IMR-90 (cell line): ENCODE measurements around the gene NDUFB4. TPM values are rescaled to one million over a fixed set of nuclear protein-coding genes. Genes with fewer than 3 reads are reported as not detected.

ENCODE experiments used
- ATAC-seq: fragments of 200-7000 bp; cut with Tn5 transposase; 2 replicates; pipeline ENCODE4 v1.9.1; 2020; ENCODE audit warnings: low read depth, mild to moderate bottlenecking, moderate library complexity
- BruUV-seq: library from RNA; stranded (reverse); fragments of 400-500 nt; replicated peaks from 2 replicates; lab custom pipeline; 2021; lab: Mats Ljungman, UMichigan
- CTCF ChIA-PET: fragments of 300-600 bp; formaldehyde crosslinking; extraction: SDS; loops from one replicate; lab custom pipeline; 2021; ENCODE audit warnings: antibody characterized with exemption; lab: Yijun Ruan, JAX
- POLR2A ChIA-PET: fragments of 300-600 bp; sonication (Branson Sonifier 250); formaldehyde crosslinking; loops from one replicate; lab custom pipeline; 2022; ENCODE audit warnings: antibody characterized with exemption; ENCODE audit not compliant: unreplicated experiment; lab: Charles Lee
- DNase-seq: peaks from one replicate; pipeline ENCODE4 v3.0.0; 2013
- H2AFZ ChIP-seq: replicated peaks from 2 replicates; pipeline ENCODE3; 2013; ENCODE audit warnings: low read length, mild to moderate bottlenecking; ENCODE audit not compliant: poor library complexity
- H2AK5ac ChIP-seq: 2 replicates; pipeline ENCODE4 v1.6.1; 2013; ENCODE audit warnings: low read depth, low read length, inconsistent platforms
- H2AK9ac ChIP-seq: replicated peaks from 2 replicates; pipeline ENCODE3; 2013; ENCODE audit warnings: mild to moderate bottlenecking, low read depth, low read length, moderate library complexity; ENCODE audit not compliant: poor library complexity
- H2BK120ac ChIP-seq: 2 replicates; pipeline ENCODE4 v1.6.1; 2013; ENCODE audit warnings: low read depth, low read length, inconsistent platforms
- H2BK15ac ChIP-seq: 3 replicates; pipeline ENCODE4 v1.6.1; 2013; ENCODE audit warnings: low read depth, low read length, inconsistent platforms
- H2BK20ac ChIP-seq: 2 replicates; pipeline ENCODE4 v1.6.1; 2013; ENCODE audit warnings: low read depth, mild to moderate bottlenecking, inconsistent platforms, low read length, moderate library complexity
- H2BK5ac ChIP-seq: 2 replicates; pipeline ENCODE4 v1.6.1; 2013; ENCODE audit warnings: mild to moderate bottlenecking, low read depth, low read length, inconsistent platforms; ENCODE audit not compliant: poor library complexity, severe bottlenecking
- H3K14ac ChIP-seq: replicated peaks from 2 replicates; pipeline ENCODE4 v1.6.1; 2013; ENCODE audit warnings: low read depth, low read length, inconsistent platforms
- H3K18ac ChIP-seq: 2 replicates; pipeline ENCODE4 v1.6.1; 2013; ENCODE audit warnings: low read depth, low read length, control low read depth
- H3K23ac ChIP-seq: 2 replicates; pipeline ENCODE4 v1.6.1; 2013; ENCODE audit warnings: low read depth, low read length, inconsistent platforms
- H3K27ac ChIP-seq: 2 replicates; pipeline ENCODE4 v1.5.1; 2013; ENCODE audit warnings: mild to moderate bottlenecking, control low read depth, low read length; ENCODE audit not compliant: insufficient read depth
- H3K27me3 ChIP-seq: 2 replicates; pipeline ENCODE4 v1.6.1; 2013; ENCODE audit warnings: low read length; ENCODE audit not compliant: control insufficient read depth, insufficient read depth
- H3K36me3 ChIP-seq: 2 replicates; pipeline ENCODE4 v1.6.1; 2013; ENCODE audit warnings: low read length, mixed read lengths; ENCODE audit not compliant: control insufficient read depth, insufficient read depth
- H3K4ac ChIP-seq: 2 replicates; pipeline ENCODE4 v1.6.1; 2013; ENCODE audit warnings: low read depth, low read length, inconsistent platforms
- H3K4me1 ChIP-seq: 2 replicates; pipeline ENCODE4 v1.6.1; 2013; ENCODE audit warnings: low read length, mixed read lengths; ENCODE audit not compliant: control insufficient read depth, insufficient read depth
- H3K4me2 ChIP-seq: 2 replicates; pipeline ENCODE4 v1.6.1; 2013; ENCODE audit warnings: low read depth, mild to moderate bottlenecking, control low read depth, low read length, moderate library complexity
- H3K4me3 ChIP-seq: 2 replicates; pipeline ENCODE4 v1.5.1; 2013; ENCODE audit warnings: low read depth, mild to moderate bottlenecking, control low read depth, low read length, moderate library complexity; ENCODE audit not compliant: insufficient read depth
- H3K56ac ChIP-seq: 2 replicates; pipeline ENCODE4 v1.6.1; 2013; ENCODE audit warnings: low read length, inconsistent platforms; ENCODE audit not compliant: insufficient read depth; ENCODE audit errors: extremely low read depth
- H3K79me1 ChIP-seq, 2 experiments: 2 replicates each; pipeline ENCODE4 v1.6.1; 2013; ENCODE audit warnings: low read length in 2 of 2, inconsistent platforms in 1 of 2, low read depth in 1 of 2
- H3K9ac ChIP-seq: 2 replicates; pipeline ENCODE4 v1.6.1; 2013; ENCODE audit warnings: low read depth, low read length, control low read depth
- H3K9me1 ChIP-seq: 2 replicates; pipeline ENCODE4 v1.6.1; 2013; ENCODE audit warnings: low read length, inconsistent platforms; ENCODE audit not compliant: insufficient read depth
- H3K9me3 ChIP-seq: 2 replicates; pipeline ENCODE4 v1.6.1; 2013; ENCODE audit warnings: low read length; ENCODE audit not compliant: control insufficient read depth, insufficient read depth
- H4K20me1 ChIP-seq: 2 replicates; pipeline ENCODE4 v1.6.1; 2013; ENCODE audit warnings: low read length, inconsistent platforms; ENCODE audit not compliant: insufficient read depth
- H4K5ac ChIP-seq: 2 replicates; pipeline ENCODE4 v1.6.1; 2013; ENCODE audit warnings: mild to moderate bottlenecking, low read depth, low read length, control low read depth
- H4K8ac ChIP-seq, 2 experiments: 2 replicates each; pipeline ENCODE4 v1.6.1; 2013; ENCODE audit warnings: low read depth in 2 of 2, low read length in 2 of 2, control low read depth in 1 of 2, inconsistent platforms in 1 of 2
- H4K91ac ChIP-seq: 2 replicates; pipeline ENCODE4 v1.6.1; 2013; ENCODE audit warnings: low read depth, low read length, inconsistent platforms; ENCODE audit not compliant: insufficient read depth
- CTCF ChIP-seq: conservative IDR thresholded peaks from 2 replicates; pipeline ENCODE4 v1.5.1; 2012; ENCODE audit warnings: mild to moderate bottlenecking, low read depth, low read length, improper control_type of control experiment
- FOS ChIP-seq: fragments of 150-350 bp; IDR thresholded peaks from 2 replicates; pipeline ENCODE4 v1.6.1; 2016; ENCODE audit warnings: low read depth, low read length
- MXI1 ChIP-seq: IDR thresholded peaks from 2 replicates; pipeline ENCODE4 v1.6.1; 2012; ENCODE audit warnings: low read depth, mild to moderate bottlenecking, low read length, moderate library complexity, borderline replicate concordance
- RFX5 ChIP-seq: IDR thresholded peaks from 2 replicates; pipeline ENCODE4 v1.8.0; 2012; ENCODE audit warnings: low read depth, mild to moderate bottlenecking, low read length, moderate library complexity
- SMC3 ChIP-seq: fragments of 150-350 bp; IDR thresholded peaks from 2 replicates; pipeline ENCODE4 v1.6.1; 2016; ENCODE audit warnings: low read depth, mild to moderate bottlenecking, antibody characterized with exemption, low read length, moderate library complexity
- USF2 ChIP-seq: fragments of 150-350 bp; IDR thresholded peaks from 2 replicates; pipeline ENCODE4 v1.6.1; 2017; ENCODE audit warnings: mild to moderate bottlenecking, antibody characterized with exemption, low read length, low read depth
- WGBS, 2 experiments: methylation state at CpG; one replicate each; pipeline versions ENCODE4 v1.1.5 to v1.1.7; 2013; ENCODE audit warnings: missing lambda C conversion rate in 2 of 2; ENCODE audit not compliant: insufficient read length in 1 of 2; ENCODE audit errors: extremely low coverage in 2 of 2; 5-methylcytosine and 5-hydroxymethylcytosine counted together
- dilution Hi-C: fragments of 300-500 bp; cut with HindIII; formaldehyde crosslinking; loops from one replicate; pipeline ENCODE4 v1.14.3; 2018; ENCODE audit warnings: low sequenced_read_pairs; ENCODE audit not compliant: unreplicated experiment
- in situ Hi-C: fragments of 300-500 bp; cut with MboI; formaldehyde crosslinking; loops from 3 replicates; pipeline ENCODE4 v1.14.3; 2019; ENCODE audit warnings: low sequenced_read_pairs, inconsistent platforms, mixed read lengths
- intact Hi-C: fragments of 100-400 bp; cut with micrococcal nuclease; formaldehyde crosslinking; loops from 2 replicates; pipeline ENCODE4 v1.10.0; 2022
- polyA plus RNA-seq, 3 experiments: library from polyadenylated mRNA; depleted of rRNA; stranded (reverse); fragments of >200 nt; gene quantifications; 2 replicates each; pipeline ENCODE4 v1.2.3, GENCODE V29; 2012; ENCODE audit warnings: low replicate concordance in 1 of 3
- total RNA-seq: library from RNA; depleted of rRNA; stranded (reverse); fragments of >200 nt; gene quantifications from 2 replicates; pipeline ENCODE4 v1.2.3, GENCODE V29; 2012

NDUFB4 gene
- total and polyA plus RNA-seq, 2 of the 4 experiments (the other 2 are of a cell fraction), result 53.9 to 278 TPM

GRCh38 chr3:120597445-120598049, 1.4 kb downstream of the NDUFB4 start:
- H3K14ac ChIP-seq, result no peak overlapping the region
- H2AK9ac ChIP-seq, result no peak overlapping the region
- no peak overlapping the region for H2AFZ ChIP-seq
- H3K23ac ChIP-seq, result peak overlapping the region; percentile 43; the same call in 1 of the 2 replicates
- peak overlapping the region; percentile 77 for H3K4me2 ChIP-seq
- dilution Hi-C loops, result no loop called here
- ChIA-PET CTCF (interaction anchor here (0.6 to 1.1 kb wide), 3 partner anchors 36 to 273 kb away, joined by 3 to 5 read pairs (median 3); no protein-coding TSS in a partner anchor), POLR2A (no interaction called here)
- in situ Hi-C loops, result loop anchor here (10.0 kb wide), 1 partner anchor 197 kb away; no protein-coding TSS in a partner anchor
- no peak overlapping the region for H2BK5ac ChIP-seq
- no peak overlapping the region for H3K18ac ChIP-seq
- WGBS, 2 experiments, result 40% methylated on average over 1 of the region's 1 CpG; no CpG with 5 or more reads in 1 of the 2 experiments
- no peak overlapping the region; the same call in 1 of the 2 replicates for H3K4me3 ChIP-seq
- no peak overlapping the region for H2BK20ac ChIP-seq
- ATAC-seq (no peak), DNase-seq (no peak)
- H2BK15ac ChIP-seq, result no peak overlapping the region
- H3K4me1 ChIP-seq, result no peaks in the 10 kb centered on the region
- H4K5ac ChIP-seq, result no peak overlapping the region
- H4K20me1 ChIP-seq, result peaks cover 3% of the 10 kb centered on the region; the same call in 1 of the 2 replicates
- H3K4ac ChIP-seq, result no peak overlapping the region
- H3K9me1 ChIP-seq, result peaks cover 3% of the 10 kb centered on the region; the same call in 1 of the 2 replicates
- peaks cover 13% of the 10 kb centered on the region for H3K36me3 ChIP-seq
- H3K27ac ChIP-seq, result no peak overlapping the region
- TF ChIP-seq MXI1, result no peak
- TF ChIP-seq CTCF, result no peak
- TF ChIP-seq SMC3, result no peak
- no peak for TF ChIP-seq RFX5
- no peak for TF ChIP-seq FOS
- TF ChIP-seq USF2, result no peak
- H3K27me3 ChIP-seq, result no peaks in the 10 kb centered on the region
- no peaks in the 10 kb centered on the region for H3K9me3 ChIP-seq
- H4K91ac ChIP-seq, result no peak overlapping the region
- BruUV-seq, result TSS peak; percentile 57
- intact Hi-C loops, result loop anchor here (2.0 to 10.0 kb wide), 3 partner anchors 90 to 197 kb away; partner anchors contain the start of genes GTF2E1 and RABL3
- no peak overlapping the region for H3K56ac ChIP-seq
- no peak overlapping the region for H2BK120ac ChIP-seq
- no peak overlapping the region for H2AK5ac ChIP-seq
- no peak overlapping the region; a peak in 1 of 4 replicates for H4K8ac ChIP-seq
- no peak overlapping the region for H3K9ac ChIP-seq
- peaks cover 14 to 31% of the 10 kb centered on the region in 2 experiments for H3K79me1 ChIP-seq
